ENCODE data around the gene LYPD3. TPM values are rescaled to one million over a fixed set of nuclear protein-coding genes. Genes with fewer than 3 reads are reported as not detected.
A peak's percentile ranks its signal among the peaks of the same experiment; 100 is the strongest.

The LYPD3 gene
- total and polyA plus RNA-seq, 5 donors: 0.53 to 1.5 (median 0.76) TPM

GRCh38 chr19:43470288-43470687 is 4.9 kb upstream of the LYPD3 start:
- no peaks in the 10 kb centered on the region for H3K4me1 ChIP-seq (ENCODE audit: control insufficient read depth, insufficient read depth, low read length)

GRCh38 chr19:43469160-43469480 is 3.7 kb upstream of the LYPD3 start:
- Histone ChIP-seq H3K9me3 (ENCODE audit: control insufficient read depth, low read length) (no peaks in the 10 kb centered on the region), H3K27me3 (ENCODE audit: control insufficient read depth, insufficient read depth) (no peaks in the 10 kb centered on the region), H3K4me1 (ENCODE audit: control insufficient read depth, insufficient read depth, low read length) (no peaks in the 10 kb centered on the region), H3K4me3 (ENCODE audit: low read length) (no peak overlapping the region), H3K27ac (ENCODE audit: low read length) (no peak overlapping the region)
- DNase-seq (no peak), ATAC-seq (no peak)
- intact Hi-C loops (cut with DNase I): no loop called here
- WGBS: 73% methylated on average over 1 of the region's 1 CpG

More at GRCh38 chr19:43470288-43470687, 4.9 kb upstream of the LYPD3 start:
- DNase-seq (no peak), ATAC-seq (no peak)
- H3K9me3 ChIP-seq (ENCODE audit: control insufficient read depth, low read length): no peaks in the 10 kb centered on the region
- no peak overlapping the region for H3K27ac ChIP-seq (ENCODE audit: low read length)
- WGBS: 66% methylated on average over 10 of the region's 10 CpGs
- H3K4me3 ChIP-seq (ENCODE audit: low read length): no peak overlapping the region
- intact Hi-C loops (cut with DNase I): no loop called here
- no peaks in the 10 kb centered on the region for H3K27me3 ChIP-seq (ENCODE audit: control insufficient read depth, insufficient read depth)

- intact Hi-C loops (cut with DNase I): no loop called here
- Histone ChIP-seq H3K9me3 (ENCODE audit: control insufficient read depth, low read length) (no peaks in the 10 kb centered on the region), H3K27ac (ENCODE audit: low read length) (no peak overlapping the region), H3K4me1 (ENCODE audit: control insufficient read depth, insufficient read depth, low read length) (no peaks in the 10 kb centered on the region), H3K4me3 (ENCODE audit: low read length) (no peak overlapping the region), H3K27me3 (ENCODE audit: control insufficient read depth, insufficient read depth) (no peaks in the 10 kb centered on the region)
- WGBS: 92% methylated on average over 4 of the region's 4 CpGs
- no peak for ATAC-seq
- no peak for DNase-seq
Observed at GRCh38 chr19:43468354-43469159, 3.1 kb upstream of the LYPD3 start.

- no peaks in the 10 kb centered on the region for H3K9me3 ChIP-seq (ENCODE audit: control insufficient read depth, low read length)
- H3K4me1 ChIP-seq (ENCODE audit: control insufficient read depth, insufficient read depth, low read length): no peaks in the 10 kb centered on the region
- H3K27me3 ChIP-seq (ENCODE audit: control insufficient read depth, insufficient read depth): no peaks in the 10 kb centered on the region
- 89% methylated on average over 4 of the region's 4 CpGs for WGBS
- intact Hi-C loops (cut with DNase I): no loop called here
- no peak for ATAC-seq
- no peak for DNase-seq
- no peak overlapping the region for H3K4me3 ChIP-seq (ENCODE audit: low read length)
- no peak overlapping the region for H3K27ac ChIP-seq (ENCODE audit: low read length)
Observed at GRCh38 chr19:43467730-43468129, 2.3 kb upstream of the LYPD3 start.

- intact Hi-C loops (cut with DNase I): no loop called here
- 86% methylated on average over 6 of the region's 6 CpGs for WGBS
- no peak for ATAC-seq
- Histone ChIP-seq H3K4me1 (ENCODE audit: control insufficient read depth, insufficient read depth, low read length) (no peaks in the 10 kb centered on the region), H3K9me3 (ENCODE audit: control insufficient read depth, low read length) (no peaks in the 10 kb centered on the region), H3K4me3 (ENCODE audit: low read length) (no peak overlapping the region), H3K27ac (ENCODE audit: low read length) (no peak overlapping the region), H3K27me3 (ENCODE audit: control insufficient read depth, insufficient read depth) (no peaks in the 10 kb centered on the region)
- DNase-seq: no peak
Observed at GRCh38 chr19:43467276-43467675, 1.9 kb upstream of the LYPD3 start.

GRCh38 chr19:43466793-43467192 is 1.4 kb upstream of the LYPD3 start:
- intact Hi-C loops (cut with DNase I): no loop called here
- Histone ChIP-seq H3K4me1 (ENCODE audit: control insufficient read depth, insufficient read depth, low read length) (no peaks in the 10 kb centered on the region), H3K4me3 (ENCODE audit: low read length) (no peak overlapping the region), H3K27me3 (ENCODE audit: control insufficient read depth, insufficient read depth) (no peaks in the 10 kb centered on the region), H3K9me3 (ENCODE audit: control insufficient read depth, low read length) (no peaks in the 10 kb centered on the region), H3K27ac (ENCODE audit: low read length) (no peak overlapping the region)
- ATAC-seq: no peak
- DNase-seq: no peak
- WGBS: 94% methylated on average over 1 of the region's 1 CpG

GRCh38 chr19:43464134-43464775 is 1.2 kb downstream of the LYPD3 start:
- WGBS: 6% methylated on average over 33 of the region's 33 CpGs
- Histone ChIP-seq H3K4me1 (ENCODE audit: control insufficient read depth, insufficient read depth, low read length) (no peaks in the 10 kb centered on the region), H3K27me3 (ENCODE audit: control insufficient read depth, insufficient read depth) (no peaks in the 10 kb centered on the region), H3K9me3 (ENCODE audit: control insufficient read depth, low read length) (no peaks in the 10 kb centered on the region), H3K4me3 (ENCODE audit: low read length) (peak overlapping the region; percentile 69), H3K27ac (ENCODE audit: low read length) (peak overlapping the region; percentile 13)
- DNase-seq (peak; percentile 83 to 94 (median 93)), ATAC-seq (peak; percentile 82)
- intact Hi-C loops (cut with DNase I): loop anchor here in 2 of 4 donors (5.0 kb wide), 1 partner anchor 38 kb away; the partner anchor contains the start of gene PHLDB3 (in 2 of the 2)

- WGBS: under 1% methylated on average over 57 of the region's 57 CpGs
- intact Hi-C loops (cut with DNase I): loop anchor here in 2 of 4 donors (5.0 kb wide), 1 partner anchor 39 kb away; the partner anchor contains the start of gene PHLDB3 (in 2 of the 2)
- H3K4me1 ChIP-seq (ENCODE audit: control insufficient read depth, insufficient read depth, low read length): no peaks in the 10 kb centered on the region
- peak overlapping the region; percentile 69 for H3K4me3 ChIP-seq (ENCODE audit: low read length)
- peak; percentile 96 to 97 for ATAC-seq
- H3K27ac ChIP-seq (ENCODE audit: low read length): peak overlapping the region; percentile 13
- DNase-seq: peak; percentile 98 to 100 (median 99)
- H3K9me3 ChIP-seq (ENCODE audit: control insufficient read depth, low read length): no peaks in the 10 kb centered on the region
- H3K27me3 ChIP-seq (ENCODE audit: control insufficient read depth, insufficient read depth): no peaks in the 10 kb centered on the region
Observed at GRCh38 chr19:43463381-43464133, 1.9 kb downstream of the LYPD3 start.

GRCh38 chr19:43462785-43463380 is 2.5 kb downstream of the LYPD3 start:
- Histone ChIP-seq H3K9me3 (ENCODE audit: control insufficient read depth, low read length) (no peaks in the 10 kb centered on the region), H3K27me3 (ENCODE audit: control insufficient read depth, insufficient read depth) (no peaks in the 10 kb centered on the region), H3K4me3 (ENCODE audit: low read length) (peak overlapping the region; percentile 69), H3K4me1 (ENCODE audit: control insufficient read depth, insufficient read depth, low read length) (no peaks in the 10 kb centered on the region), H3K27ac (ENCODE audit: low read length) (peak overlapping the region; percentile 10)
- intact Hi-C loops (cut with DNase I): loop anchor here in 2 of 4 donors (5.0 kb wide), 1 partner anchor 39 kb away; the partner anchor contains the start of gene PHLDB3 (in 2 of the 2)
- DNase-seq (no peak), ATAC-seq (no peak)
- WGBS: 12% methylated on average over 33 of the region's 33 CpGs

GRCh38 chr19:43462383-43462782 is 3.0 kb downstream of the LYPD3 start:
- no peak overlapping the region for H3K27ac ChIP-seq (ENCODE audit: low read length)
- ATAC-seq: no peak
- no peaks in the 10 kb centered on the region for H3K9me3 ChIP-seq (ENCODE audit: control insufficient read depth, low read length)
- no peaks in the 10 kb centered on the region for H3K27me3 ChIP-seq (ENCODE audit: control insufficient read depth, insufficient read depth)
- no peak for DNase-seq
- intact Hi-C loops (cut with DNase I): loop anchor here in 2 of 4 donors (5.0 kb wide), 1 partner anchor 40 kb away; the partner anchor contains the start of gene PHLDB3 (in 2 of the 2)
- H3K4me1 ChIP-seq (ENCODE audit: control insufficient read depth, insufficient read depth, low read length): no peaks in the 10 kb centered on the region
- 90% methylated on average over 7 of the region's 7 CpGs for WGBS
- H3K4me3 ChIP-seq (ENCODE audit: low read length): no peak overlapping the region
